ENCODE results near the gene MEOX1. TPM values are rescaled to one million over a fixed set of nuclear protein-coding genes. Genes with fewer than 3 reads are reported as not detected.

The MEOX1 gene
- total RNA-seq, 4 donors from 2014 or later: 0.54 to 3.3 (median 1.7) TPM

DNA sequence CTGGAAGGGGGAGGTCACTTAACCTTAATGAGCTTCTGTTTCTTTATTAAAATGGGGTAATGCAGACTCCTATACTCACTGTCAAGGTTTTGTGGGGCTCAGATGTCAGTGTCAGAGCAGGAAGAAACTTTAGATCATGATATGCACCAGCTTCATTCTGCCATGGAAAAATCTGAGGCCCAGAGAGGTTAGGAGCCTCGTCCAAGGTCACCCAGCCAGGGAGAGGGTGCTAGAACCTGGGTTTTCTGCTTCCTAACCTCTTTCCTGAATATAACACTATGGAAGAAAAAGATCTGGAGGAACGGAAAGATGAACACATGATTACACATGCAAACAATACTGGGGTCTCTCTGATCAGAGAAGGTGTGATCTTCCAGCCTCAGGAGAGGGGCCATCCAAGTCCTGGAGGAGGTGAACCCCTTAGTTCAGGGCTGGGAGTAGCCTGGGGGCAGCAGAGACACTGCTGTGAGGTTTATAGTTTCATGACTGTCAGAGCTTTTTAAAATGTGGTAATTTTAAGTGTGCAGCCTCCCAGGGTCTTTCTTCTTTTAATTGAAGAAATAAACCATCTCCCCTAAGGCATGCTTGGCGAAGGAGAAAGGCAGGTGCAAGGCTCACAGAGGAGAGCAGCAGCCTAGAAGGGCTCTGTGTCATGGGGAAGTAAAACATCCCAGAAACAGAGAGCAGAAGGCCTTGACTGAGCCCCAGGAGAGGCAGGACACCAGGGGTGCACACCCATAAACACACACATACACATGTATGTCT, 10.2 kb upstream of the MEOX1 start:
- peaks cover 0 to 29% (median 3%) of the 10 kb centered on the region in 4 donors for H3K4me1 ChIP-seq

DNA sequence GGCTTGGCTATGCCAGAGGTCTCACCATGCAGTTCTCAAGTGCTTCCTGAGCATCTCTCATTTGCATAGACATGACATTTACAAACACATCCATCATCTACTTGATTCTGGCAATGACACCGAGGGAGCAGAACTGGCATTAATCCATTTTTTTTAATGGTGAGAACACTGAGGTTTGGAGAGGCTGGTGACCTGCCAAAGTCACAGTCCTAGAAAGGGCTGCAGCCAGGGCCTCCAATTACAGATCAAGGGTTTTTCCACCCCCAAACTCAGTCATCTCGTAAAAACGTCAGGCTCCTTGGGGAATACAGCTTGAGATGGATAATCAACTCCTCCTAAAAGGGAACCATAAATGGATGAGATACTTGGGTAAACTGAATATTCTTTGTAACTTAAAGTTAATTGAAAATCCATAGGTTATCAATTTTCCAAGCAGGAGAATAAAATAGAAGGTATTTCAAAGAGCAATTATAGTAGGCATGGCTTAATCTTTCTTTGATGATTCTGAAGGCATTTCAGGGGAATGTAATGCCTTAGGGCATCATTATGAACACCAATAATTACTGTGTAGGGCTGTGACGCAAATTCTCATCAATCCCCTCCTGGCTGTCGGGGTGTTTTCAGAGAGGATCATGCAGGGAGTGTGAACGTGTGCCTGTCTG, 9.4 kb upstream of the MEOX1 start:
- no peak overlapping the region for H3K27ac ChIP-seq
- no peaks in the 10 kb centered on the region for H3K27me3 ChIP-seq
- H3K9me3 ChIP-seq: no peaks in the 10 kb centered on the region
- TF ChIP-seq POLR2A (IDR thresholded peaks at IDR 0.05): no peak
- TF ChIP-seq, protein P1, sequence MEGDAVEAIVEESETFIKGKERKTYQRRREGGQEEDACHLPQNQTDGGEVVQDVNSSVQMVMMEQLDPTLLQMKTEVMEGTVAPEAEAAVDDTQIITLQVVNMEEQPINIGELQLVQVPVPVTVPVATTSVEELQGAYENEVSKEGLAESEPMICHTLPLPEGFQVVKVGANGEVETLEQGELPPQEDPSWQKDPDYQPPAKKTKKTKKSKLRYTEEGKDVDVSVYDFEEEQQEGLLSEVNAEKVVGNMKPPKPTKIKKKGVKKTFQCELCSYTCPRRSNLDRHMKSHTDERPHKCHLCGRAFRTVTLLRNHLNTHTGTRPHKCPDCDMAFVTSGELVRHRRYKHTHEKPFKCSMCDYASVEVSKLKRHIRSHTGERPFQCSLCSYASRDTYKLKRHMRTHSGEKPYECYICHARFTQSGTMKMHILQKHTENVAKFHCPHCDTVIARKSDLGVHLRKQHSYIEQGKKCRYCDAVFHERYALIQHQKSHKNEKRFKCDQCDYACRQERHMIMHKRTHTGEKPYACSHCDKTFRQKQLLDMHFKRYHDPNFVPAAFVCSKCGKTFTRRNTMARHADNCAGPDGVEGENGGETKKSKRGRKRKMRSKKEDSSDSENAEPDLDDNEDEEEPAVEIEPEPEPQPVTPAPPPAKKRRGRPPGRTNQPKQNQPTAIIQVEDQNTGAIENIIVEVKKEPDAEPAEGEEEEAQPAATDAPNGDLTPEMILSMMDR (IDR thresholded peaks at IDR 0.05): no peak
- no peak for DNase-seq
- H3K4me1 ChIP-seq: peaks cover 0 to 29% (median 3%) of the 10 kb centered on the region in 4 donors
- H3K4me3 ChIP-seq: no peak overlapping the region
- no peaks in the 10 kb centered on the region for H3K36me3 ChIP-seq

More for the DNA sequence above, 10.2 kb upstream of the MEOX1 start:
- Histone ChIP-seq H3K36me3 (no peaks in the 10 kb centered on the region), H3K4me3 (no peak overlapping the region), H3K27me3 (no peaks in the 10 kb centered on the region), H3K9me3 (no peaks in the 10 kb centered on the region), H3K27ac (no peak overlapping the region)
- DNase-seq: no peak
- TF ChIP-seq, protein P1 (IDR thresholded peaks at IDR 0.05): no peak
- no peak for TF ChIP-seq POLR2A (IDR thresholded peaks at IDR 0.05)

DNA sequence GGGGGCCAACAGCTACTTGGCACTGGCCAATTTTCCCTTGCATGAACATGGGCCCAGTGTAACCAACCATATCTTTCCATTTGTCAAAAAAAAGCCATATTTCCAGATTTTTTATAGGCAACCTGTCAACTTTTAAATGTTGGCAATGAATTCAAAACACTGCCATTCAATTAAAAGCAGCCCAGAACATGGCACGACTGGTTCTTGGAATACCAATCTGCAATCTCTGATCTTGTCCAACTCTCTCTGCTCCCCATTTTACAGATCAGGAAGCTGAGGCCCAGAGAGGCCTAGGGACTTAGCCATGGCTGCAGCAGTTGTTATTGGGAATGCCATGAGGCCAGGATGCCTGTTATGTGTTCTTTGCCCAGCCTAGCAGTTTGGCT, 8.9 kb upstream of the MEOX1 start:
- Histone ChIP-seq H3K4me1 (peaks cover 0 to 29% (median 3%) of the 10 kb centered on the region in 4 donors), H3K4me3 (no peak overlapping the region), H3K9me3 (no peaks in the 10 kb centered on the region), H3K36me3 (no peaks in the 10 kb centered on the region), H3K27me3 (no peaks in the 10 kb centered on the region), H3K27ac (peak overlapping the region in 1 of 4 donors; percentile 79)
- no peak for DNase-seq
- no peak for TF ChIP-seq POLR2A (IDR thresholded peaks at IDR 0.05)
- TF ChIP-seq, protein P1 (IDR thresholded peaks at IDR 0.05): no peak

DNA sequence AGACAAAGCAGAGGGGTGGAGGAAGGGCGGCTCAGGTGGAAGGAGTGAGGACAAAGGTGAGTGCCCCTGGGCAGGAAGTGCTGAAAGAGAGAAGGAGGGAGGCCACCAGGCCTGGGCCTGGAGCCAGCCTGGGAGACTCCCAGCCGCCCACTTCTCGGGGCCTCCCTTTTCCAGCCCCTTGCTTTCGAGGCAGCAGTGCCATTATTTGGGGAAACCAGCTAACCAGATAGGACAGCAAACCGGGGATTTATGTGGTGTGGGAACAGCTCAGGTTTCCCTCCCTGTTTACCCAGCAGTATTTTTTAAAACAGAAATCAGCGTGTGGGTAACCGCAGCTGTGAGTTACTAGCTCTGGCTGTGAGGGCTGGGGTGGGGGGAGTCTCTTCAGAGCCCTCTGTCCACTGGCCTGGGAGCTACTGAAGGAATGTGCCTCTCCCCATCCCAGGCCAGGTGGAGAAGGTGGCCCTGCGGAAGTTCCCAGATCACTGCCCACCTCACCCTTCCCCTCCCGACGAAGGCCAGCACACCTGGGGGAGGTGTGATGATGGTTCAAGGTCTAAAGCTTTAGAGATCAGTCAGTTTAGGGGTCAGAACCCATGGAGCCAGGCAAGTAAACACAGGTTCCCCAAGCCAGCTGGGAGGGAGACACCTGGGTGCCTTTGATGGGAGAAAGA, 8.4 kb upstream of the MEOX1 start:
- Histone ChIP-seq H3K27ac (peak overlapping the region in 3 of 4 donors; percentile 40 to 79 (median 72)), H3K9me3 (no peaks in the 10 kb centered on the region), H3K36me3 (no peaks in the 10 kb centered on the region), H3K4me3 (no peak overlapping the region), H3K27me3 (no peaks in the 10 kb centered on the region), H3K4me1 (peaks cover 0 to 29% (median 3%) of the 10 kb centered on the region in 4 donors)
- DNase-seq: peak in 2 of 3 donors; percentile 67 to 75
- no peak for TF ChIP-seq POLR2A (IDR thresholded peaks at IDR 0.05)
- TF ChIP-seq, protein P1 (IDR thresholded peaks at IDR 0.05): no peak

DNA sequence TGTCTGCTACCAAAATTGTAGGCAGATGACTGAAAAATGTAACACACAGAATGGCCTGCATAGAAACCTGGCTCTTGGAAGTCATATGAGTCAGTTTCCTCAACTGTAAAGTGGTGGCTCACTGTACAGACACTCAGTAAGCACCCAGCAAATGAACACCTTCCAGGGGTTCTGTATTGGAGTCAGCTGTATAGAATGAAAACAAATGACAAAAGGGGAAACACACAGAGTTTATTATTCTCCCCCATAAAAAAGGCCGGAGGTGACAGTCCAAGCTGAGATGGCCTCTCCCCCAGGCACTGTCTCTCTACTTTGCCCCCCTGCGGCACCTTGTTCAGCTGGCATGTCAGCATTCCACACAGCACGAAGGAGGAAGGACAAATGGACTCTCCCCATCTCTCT, 6.2 kb upstream of the MEOX1 start:
- H3K4me3 ChIP-seq: no peak overlapping the region
- peak overlapping the region in 1 of 4 donors; percentile 25 for H3K27ac ChIP-seq
- DNase-seq: no peak
- H3K36me3 ChIP-seq: no peaks in the 10 kb centered on the region
- H3K9me3 ChIP-seq: no peaks in the 10 kb centered on the region
- no peaks in the 10 kb centered on the region for H3K27me3 ChIP-seq
- TF ChIP-seq, protein P1 (IDR thresholded peaks at IDR 0.05): no peak
- TF ChIP-seq POLR2A (IDR thresholded peaks at IDR 0.05): no peak
- peaks cover 0 to 29% (median 3%) of the 10 kb centered on the region in 4 donors for H3K4me1 ChIP-seq

Measured in Peyer's patch (tissue), 4 donors.